IPS DF 6.9 (cell line): ENCODE data around the gene ARRDC3.
A peak's percentile ranks its signal among the peaks of the same experiment; 100 is the strongest.

Experiments used
- DNase-seq: peaks from one replicate; pipeline ENCODE4 v3.0.0-alpha.2; 2013; ENCODE audit warnings: low read depth, low spot score
- H3K27ac ChIP-seq: one replicate; pipeline ENCODE4 v1.5.1; 2013; ENCODE audit warnings: low read length, control low read depth
- H3K27me3 ChIP-seq: 2 replicates; pipeline ENCODE4 v1.6.1; 2013; ENCODE audit warnings: mild to moderate bottlenecking, low read length; ENCODE audit not compliant: control insufficient read depth, insufficient read depth
- H3K36me3 ChIP-seq: 2 replicates; pipeline ENCODE4 v1.6.1; 2013; ENCODE audit warnings: low read length; ENCODE audit not compliant: control insufficient read depth, insufficient read depth
- H3K4me1 ChIP-seq: 2 replicates; pipeline ENCODE4 v1.6.1; 2013; ENCODE audit warnings: low read length; ENCODE audit not compliant: control insufficient read depth, insufficient read depth
- H3K4me3 ChIP-seq: 2 replicates; pipeline ENCODE4 v1.5.1; 2013; ENCODE audit warnings: mild to moderate bottlenecking, low read length
- H3K9me3 ChIP-seq: 2 replicates; pipeline ENCODE4 v1.6.1; 2013; ENCODE audit warnings: low read length, inconsistent platforms; ENCODE audit not compliant: control insufficient read depth, insufficient read depth
- WGBS: extraction: QIAGEN DNeasy Blood & Tissue Kit; methylation state at CpG from one replicate; pipeline ENCODE4 v1.1.7; 2013; ENCODE audit warnings: mixed read lengths, missing lambda C conversion rate; ENCODE audit not compliant: insufficient read length, insufficient coverage; 5-methylcytosine and 5-hydroxymethylcytosine counted together

Gene ARRDC3, protein sequence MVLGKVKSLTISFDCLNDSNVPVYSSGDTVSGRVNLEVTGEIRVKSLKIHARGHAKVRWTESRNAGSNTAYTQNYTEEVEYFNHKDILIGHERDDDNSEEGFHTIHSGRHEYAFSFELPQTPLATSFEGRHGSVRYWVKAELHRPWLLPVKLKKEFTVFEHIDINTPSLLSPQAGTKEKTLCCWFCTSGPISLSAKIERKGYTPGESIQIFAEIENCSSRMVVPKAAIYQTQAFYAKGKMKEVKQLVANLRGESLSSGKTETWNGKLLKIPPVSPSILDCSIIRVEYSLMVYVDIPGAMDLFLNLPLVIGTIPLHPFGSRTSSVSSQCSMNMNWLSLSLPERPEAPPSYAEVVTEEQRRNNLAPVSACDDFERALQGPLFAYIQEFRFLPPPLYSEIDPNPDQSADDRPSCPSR

DNA sequence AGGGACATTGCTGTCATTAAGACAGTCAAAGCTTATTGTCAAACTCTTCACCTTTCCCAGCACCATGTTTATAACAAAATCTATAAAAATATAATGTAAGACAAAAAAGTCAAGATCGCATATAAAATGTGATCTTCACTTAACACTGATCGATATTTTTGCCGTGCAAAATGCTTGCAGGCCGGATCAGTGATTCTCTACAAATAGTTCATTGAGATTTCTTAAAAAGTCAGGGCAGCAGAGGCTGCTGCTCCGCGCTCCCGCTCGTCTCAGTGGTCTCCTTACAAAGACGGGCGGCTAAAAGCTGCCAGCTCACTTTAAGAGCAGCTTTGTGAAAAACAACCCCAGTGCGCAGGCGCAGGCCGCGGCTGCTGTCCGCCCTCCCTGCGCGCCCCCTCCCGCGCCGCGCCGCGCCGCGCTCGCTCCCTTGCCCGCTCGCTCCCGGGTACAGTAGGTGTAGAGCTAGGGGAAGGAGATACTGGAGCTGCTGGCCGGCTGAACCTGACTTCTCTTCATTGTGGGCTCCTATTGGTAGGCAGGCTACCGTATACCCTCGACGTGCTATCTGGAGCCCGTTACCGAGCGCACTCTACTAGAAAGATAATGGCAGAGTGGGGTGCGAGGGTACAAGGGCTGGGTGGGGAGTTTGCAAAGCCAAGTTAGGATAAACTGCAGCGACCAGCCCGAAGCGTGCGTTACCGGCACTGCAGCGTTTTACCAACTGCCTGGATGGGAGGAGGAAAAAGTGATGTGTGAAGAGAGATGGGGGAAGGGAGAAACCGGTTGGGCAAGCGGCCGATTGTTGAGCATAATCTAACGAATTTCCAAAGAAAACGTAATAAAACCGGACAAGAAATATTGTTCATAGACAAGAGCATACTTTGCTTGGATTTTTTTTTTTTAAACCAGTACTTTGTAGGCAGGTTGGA lies at the start of gene ARRDC3:
TSS of gene ARRDC3 (minus strand) at position 291 of the 929 bp plus-strand sequence. CDS start at position 66, 225 bp downstream.
- H3K4me3 ChIP-seq = peak within 1 kb of the TSS; percentile 42; the same call in 1 of the 2 replicates
- WGBS = no CpG with 5 or more reads among the region's 49 CpGs
- H3K27me3 ChIP-seq = no peaks in the 10 kb centered on the region

DNA sequence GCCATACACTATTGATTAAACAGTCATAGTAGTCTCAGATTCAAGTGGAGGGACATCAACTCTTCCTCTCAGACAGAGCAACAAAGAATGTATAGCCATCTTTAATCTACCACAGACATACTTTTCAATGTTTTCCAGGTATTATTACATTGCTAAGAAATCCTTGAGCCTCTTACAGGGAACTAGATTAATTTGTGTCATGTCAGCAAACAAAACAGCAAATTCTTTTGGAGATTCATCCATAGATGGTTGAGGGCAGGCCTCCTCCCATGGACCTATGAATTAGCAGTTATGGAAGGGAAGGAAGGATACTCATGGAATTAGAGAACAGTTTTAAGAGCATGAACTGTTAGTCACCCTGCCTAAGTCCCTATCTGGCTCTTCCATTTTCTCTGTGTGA lies 47.8 kb upstream of the ARRDC3 start:
- no peak for DNase-seq
- Histone ChIP-seq H3K27ac (no peak overlapping the region), H3K36me3 (no peaks in the 10 kb centered on the region), H3K9me3 (no peaks in the 10 kb centered on the region), H3K4me1 (no peaks in the 10 kb centered on the region), H3K27me3 (no peaks in the 10 kb centered on the region), H3K4me3 (no peak overlapping the region)

More for the DNA sequence above, at the start of gene ARRDC3:
- Histone ChIP-seq H3K36me3 (no peaks in the 10 kb centered on the region), H3K27ac (peak within 1 kb of the TSS; percentile 25), H3K4me1 (no peaks in the 10 kb centered on the region), H3K9me3 (no peaks in the 10 kb centered on the region)
- DNase-seq = peak; percentile 68

DNA sequence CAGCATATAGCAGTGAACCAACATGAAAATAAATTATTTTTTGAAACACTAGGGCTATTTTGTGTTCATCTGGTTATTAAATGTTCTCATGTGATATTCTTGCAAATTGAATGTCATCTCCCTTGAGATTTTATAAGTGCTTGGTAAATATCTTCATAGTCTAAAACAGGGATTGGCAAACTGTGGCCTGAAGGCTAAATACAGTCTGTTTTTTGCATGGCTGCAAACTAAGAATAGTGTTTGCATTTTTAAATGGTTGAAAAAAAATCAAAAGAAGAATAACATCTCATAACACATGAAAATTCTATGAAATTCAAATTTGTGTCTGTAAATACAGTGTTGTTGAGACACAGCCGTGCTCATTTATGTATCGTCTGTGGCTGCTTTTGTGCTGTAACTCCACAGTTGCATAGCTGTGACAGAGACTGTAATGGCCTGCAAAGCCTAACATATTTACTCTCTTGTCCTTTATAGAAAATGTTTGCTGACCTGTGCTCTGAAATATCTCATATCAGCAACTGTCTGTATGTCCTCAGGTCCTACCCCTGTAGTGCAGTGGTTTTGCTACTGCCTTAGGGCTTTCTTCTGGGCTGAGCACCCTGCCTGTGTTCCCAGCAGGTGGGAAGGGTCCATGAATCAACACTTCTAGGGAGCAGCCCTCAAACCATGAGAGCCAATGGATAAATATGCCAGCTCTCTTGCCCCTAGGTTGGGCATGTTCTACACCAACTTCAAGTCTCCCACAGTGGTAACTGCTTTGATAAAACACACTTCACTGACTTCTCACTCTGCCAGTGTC lies 41.7 kb upstream of the ARRDC3 start:
- DNase-seq = no peak
- H3K27ac ChIP-seq = no peak overlapping the region
- H3K4me3 ChIP-seq = no peak overlapping the region
- H3K27me3 ChIP-seq = no peaks in the 10 kb centered on the region
- peaks cover 7% of the 10 kb centered on the region; the same call in 1 of the 2 replicates for H3K4me1 ChIP-seq
- H3K9me3 ChIP-seq = no peaks in the 10 kb centered on the region
- WGBS = no CpG with 5 or more reads among the region's 2 CpGs
- no peaks in the 10 kb centered on the region for H3K36me3 ChIP-seq

DNA sequence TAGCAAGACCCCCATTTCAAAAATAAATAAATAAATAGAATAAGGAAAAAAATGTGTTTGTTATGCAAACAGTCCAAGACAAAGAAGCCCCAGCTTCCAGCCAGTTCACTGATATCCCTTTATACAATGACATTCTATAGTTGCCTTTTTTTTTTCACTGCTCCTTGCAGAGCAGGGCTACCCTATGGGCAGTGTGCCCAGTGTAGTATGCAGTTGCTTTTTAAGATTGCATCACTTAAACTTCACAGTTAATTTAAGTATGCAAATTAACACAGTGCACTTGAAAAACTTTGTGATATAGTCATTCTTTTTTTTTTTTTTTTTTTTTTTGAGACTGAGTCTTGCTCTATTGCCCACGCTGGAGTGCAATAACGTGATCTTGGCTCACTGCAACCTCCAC lies 40.8 kb upstream of the ARRDC3 start:
- Histone ChIP-seq H3K4me3 (no peak overlapping the region), H3K27me3 (no peaks in the 10 kb centered on the region), H3K36me3 (no peaks in the 10 kb centered on the region), H3K9me3 (no peaks in the 10 kb centered on the region), H3K27ac (no peak overlapping the region), H3K4me1 (peaks cover 7% of the 10 kb centered on the region; the same call in 1 of the 2 replicates)
- WGBS = no CpG with 5 or more reads among the region's 2 CpGs
- DNase-seq = no peak

DNA sequence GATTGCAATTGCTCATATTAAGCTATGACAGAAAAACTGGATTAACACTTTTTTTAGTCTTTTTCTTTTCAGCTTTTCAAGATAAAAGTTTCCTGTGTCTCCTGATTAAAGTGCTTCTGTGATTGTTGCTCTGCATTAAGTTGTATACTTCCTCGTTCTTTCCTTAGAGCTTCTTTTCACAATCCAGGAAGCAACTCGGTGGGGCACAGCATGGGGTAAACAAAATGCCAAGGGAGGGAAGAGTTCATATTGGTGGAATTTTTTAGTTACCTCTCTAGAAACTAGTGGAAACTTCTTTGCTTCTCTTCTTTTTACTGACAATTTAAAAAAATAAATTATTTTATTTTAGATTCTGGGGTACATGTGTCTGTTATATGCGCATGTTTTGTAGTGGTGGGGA lies 37.8 kb upstream of the ARRDC3 start:
- H3K4me3 ChIP-seq = no peak overlapping the region
- peaks cover 7% of the 10 kb centered on the region; the same call in 1 of the 2 replicates for H3K4me1 ChIP-seq
- no peaks in the 10 kb centered on the region for H3K27me3 ChIP-seq
- no peak overlapping the region for H3K27ac ChIP-seq
- H3K9me3 ChIP-seq = no peaks in the 10 kb centered on the region
- no CpG with 5 or more reads among the region's 3 CpGs for WGBS
- no peak for DNase-seq
- H3K36me3 ChIP-seq = no peaks in the 10 kb centered on the region

DNA sequence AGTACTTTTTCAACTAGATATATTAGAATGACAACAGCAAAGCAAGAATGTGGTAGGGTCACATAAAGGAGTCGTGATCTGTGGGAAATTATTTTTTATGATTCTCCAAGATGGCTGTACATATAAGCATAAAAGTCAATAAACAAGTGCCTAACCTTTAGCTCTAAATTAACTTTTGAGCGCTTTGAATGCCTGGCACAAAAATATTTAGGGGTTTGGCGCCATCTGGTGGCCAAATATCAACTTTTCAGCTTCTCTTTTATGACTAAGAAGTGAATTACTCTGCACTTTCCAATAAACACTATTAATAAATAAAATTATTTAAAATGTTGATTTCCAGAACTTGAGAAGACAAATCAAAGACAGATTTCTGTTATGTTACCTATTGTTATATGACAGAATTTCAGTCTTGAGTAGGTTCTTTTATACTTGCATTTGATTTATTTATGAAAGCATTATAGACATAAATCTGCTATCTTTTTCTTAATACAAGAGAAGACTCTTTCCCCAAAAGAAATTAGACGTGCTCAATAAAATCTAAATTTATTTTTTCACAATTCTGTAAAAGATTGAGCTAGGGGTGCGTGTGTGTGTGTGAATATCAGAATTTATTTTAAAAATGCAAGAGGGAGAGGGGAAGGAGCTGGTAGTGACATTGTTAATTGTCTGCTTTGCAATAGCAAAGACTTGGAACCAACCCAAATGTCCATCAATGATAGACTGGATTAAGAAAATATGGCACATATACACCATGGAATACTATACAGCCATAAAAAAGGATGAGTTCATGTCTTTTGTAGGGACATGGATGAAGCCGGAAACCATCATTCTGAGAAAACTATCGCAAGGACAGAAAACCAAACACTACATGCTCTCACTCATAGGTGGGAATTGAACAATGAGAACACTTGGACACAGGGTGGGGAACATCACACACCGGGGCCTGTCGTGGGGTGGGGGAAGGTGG lies 36.7 kb upstream of the ARRDC3 start:
- no CpG with 5 or more reads among the region's 9 CpGs for WGBS

DNA sequence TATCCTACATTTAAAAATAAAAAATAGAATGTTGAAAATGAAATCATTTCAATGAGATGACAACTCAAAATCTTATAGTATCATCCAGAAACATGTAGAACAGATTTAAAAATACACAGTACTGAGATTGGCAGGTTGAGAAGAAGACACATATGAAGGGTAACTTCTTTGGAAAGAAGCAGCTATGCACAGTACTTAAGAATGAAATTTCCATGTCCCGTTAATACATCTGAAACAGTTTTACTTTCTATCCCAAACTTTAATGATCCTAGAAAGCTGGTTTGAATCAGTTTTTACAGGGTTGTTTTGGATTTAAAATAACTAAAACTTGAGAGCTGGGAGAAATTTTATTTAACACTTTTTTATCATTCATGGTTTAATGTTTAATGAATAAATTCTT lies 36.0 kb upstream of the ARRDC3 start:
- Histone ChIP-seq H3K4me1 (peaks cover 4% of the 10 kb centered on the region; the same call in 1 of the 2 replicates), H3K27ac (no peak overlapping the region), H3K36me3 (no peaks in the 10 kb centered on the region), H3K4me3 (no peak overlapping the region), H3K9me3 (no peaks in the 10 kb centered on the region), H3K27me3 (no peaks in the 10 kb centered on the region)
- no peak for DNase-seq
- WGBS = no CpG with 5 or more reads among the region's 1 CpG

More for the DNA sequence above, 36.7 kb upstream of the ARRDC3 start:
- no peak overlapping the region for H3K27ac ChIP-seq
- no peak for DNase-seq
- no peaks in the 10 kb centered on the region for H3K9me3 ChIP-seq
- no peaks in the 10 kb centered on the region for H3K36me3 ChIP-seq
- no peaks in the 10 kb centered on the region for H3K27me3 ChIP-seq
- H3K4me3 ChIP-seq = no peak overlapping the region
- peaks cover 4% of the 10 kb centered on the region; the same call in 1 of the 2 replicates for H3K4me1 ChIP-seq

DNA sequence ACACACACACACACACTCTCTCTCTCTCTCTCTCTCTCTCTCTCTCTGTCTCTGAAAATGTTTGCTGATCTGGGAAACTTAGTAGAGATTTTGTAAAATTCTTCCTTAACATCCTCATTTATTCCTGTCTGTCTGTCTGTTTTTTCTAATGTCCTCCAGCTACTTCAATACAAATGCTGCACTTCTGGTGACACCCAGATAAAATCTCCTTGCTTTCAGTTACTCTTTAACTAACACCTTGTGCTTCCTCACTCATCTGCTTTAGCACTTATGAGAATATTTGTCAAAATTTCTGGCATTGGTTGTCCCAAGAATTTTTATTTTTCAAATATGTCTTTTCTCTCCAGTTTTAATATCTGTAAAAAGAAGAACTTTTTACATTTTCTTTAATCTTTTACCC lies 35.0 kb upstream of the ARRDC3 start:
- peaks cover 4% of the 10 kb centered on the region; the same call in 1 of the 2 replicates for H3K4me1 ChIP-seq
- no peak overlapping the region for H3K4me3 ChIP-seq
- H3K27me3 ChIP-seq = no peaks in the 10 kb centered on the region
- H3K9me3 ChIP-seq = no peaks in the 10 kb centered on the region
- H3K27ac ChIP-seq = no peak overlapping the region
- no peaks in the 10 kb centered on the region for H3K36me3 ChIP-seq
- DNase-seq = no peak

DNA sequence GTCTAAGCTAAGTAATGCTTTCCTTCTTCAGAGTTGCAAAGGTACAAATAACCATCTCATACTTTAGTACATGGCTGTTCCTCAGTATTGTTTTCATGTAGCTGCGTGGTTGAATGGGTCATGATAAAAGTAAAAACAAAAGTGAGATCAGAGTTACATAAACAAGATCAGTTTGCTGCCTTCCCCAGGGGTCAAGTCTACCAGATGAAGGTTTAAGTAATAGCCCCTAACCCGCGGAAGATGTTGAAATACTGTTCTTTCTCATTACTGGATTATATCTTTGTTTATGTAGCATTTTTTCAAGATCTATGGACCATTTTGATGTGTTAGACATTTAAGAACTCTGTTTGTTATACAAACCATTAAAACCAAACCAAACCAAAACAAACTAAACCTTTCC lies 34.1 kb upstream of the ARRDC3 start:
- Histone ChIP-seq H3K36me3 (no peaks in the 10 kb centered on the region), H3K27ac (no peak overlapping the region), H3K4me3 (no peak overlapping the region), H3K9me3 (no peaks in the 10 kb centered on the region), H3K4me1 (peaks cover 4% of the 10 kb centered on the region; the same call in 1 of the 2 replicates), H3K27me3 (no peaks in the 10 kb centered on the region)
- DNase-seq = no peak
- WGBS = no CpG with 5 or more reads among the region's 3 CpGs
